Gastroesophageal sphincter (tissue), 4 donors: ENCODE results near the gene GAMT. TPM values are rescaled to one million over a fixed set of nuclear protein-coding genes. Genes with fewer than 3 reads are reported as not detected.

Source experiments
- ATAC-seq: fragments of 150-250 bp; one replicate; pipeline ENCODE4 v1.9.1; 2016; ENCODE audit warnings: mild to moderate bottlenecking, moderate library complexity
- H3K27ac ChIP-seq, 4 donors: fragments of 200-600 bp; sonication (generic) in 3 of 4; 1 replicate in 3 of 4; 2 replicates in 1 of 4; pipeline ENCODE4 v1.5.1; 2016 to 2019
- H3K27me3 ChIP-seq: fragments of 200-600 bp; sonication (generic); one replicate; pipeline ENCODE4 v1.5.1; 2019
- H3K36me3 ChIP-seq, 2 donors: fragments of 200-600 bp; sonication (generic); one replicate each; pipeline ENCODE4 v1.5.1; 2019; ENCODE audit warnings: control low read depth in 1 of 2
- H3K4me1 ChIP-seq, 3 donors: fragments of 200-600 bp; sonication (generic); 1 replicate in 2 of 3; 2 replicates in 1 of 3; pipeline ENCODE4 v1.5.1; 2016 to 2019; ENCODE audit warnings: control low read depth in 2 of 3
- H3K4me3 ChIP-seq, 2 donors: fragments of 200-600 bp; sonication (generic); one replicate each; pipeline ENCODE4 v1.5.1; 2019; ENCODE audit warnings: mild to moderate bottlenecking in 1 of 2, moderate library complexity in 1 of 2
- H3K9me3 ChIP-seq, 3 donors: fragments of 200-600 bp; sonication (generic); one replicate each; pipeline ENCODE4 v1.5.1; 2017 to 2019; ENCODE audit warnings: control low read depth in 2 of 3
- EP300 ChIP-seq: sonication (generic); formaldehyde crosslinking; IDR thresholded peaks from one replicate; pipeline ENCODE4 v1.6.1; 2017; ENCODE audit warnings: antibody characterized with exemption, mild to moderate bottlenecking
- POLR2A ChIP-seq, 2 donors: fragments of 450-650 bp; IDR thresholded peaks; one replicate each; pipeline ENCODE4 v1.6.1; 2017; ENCODE audit warnings: antibody characterized with exemption in 2 of 2, mild to moderate bottlenecking in 2 of 2, moderate library complexity in 1 of 2
- POLR2AphosphoS5 ChIP-seq: sonication (generic); formaldehyde crosslinking; IDR thresholded peaks from one replicate; pipeline ENCODE4 v1.6.1; 2017; ENCODE audit warnings: antibody characterized with exemption
- WGBS, 2 donors: methylation state at CpG; one replicate each; pipeline ENCODE4 v1.1.5; 2018; ENCODE audit warnings: low coverage in 1 of 2; 5-methylcytosine and 5-hydroxymethylcytosine counted together
- total RNA-seq, 4 donors: library from RNA; depleted of rRNA; stranded (reverse); fragments of >200 nt; gene quantifications; one replicate each; pipeline ENCODE4 v1.1.0, GENCODE V29; 2016
- TF ChIP-seq, protein P1 (sequence below), 4 experiments: fragments of 200-600 bp in 2 of 4; fragments of 450-650 bp in 2 of 4; sonication (generic) in 1 of 4; IDR thresholded peaks; one replicate each; pipeline ENCODE4 v1.5.1; 2017 to 2019; ENCODE audit warnings: antibody characterized with exemption in 4 of 4, mild to moderate bottlenecking in 2 of 4, moderate library complexity in 2 of 4

GAMT gene
- total RNA-seq, 4 donors from 2014 or later, result 10.4 to 14.7 (median 10.9) TPM

DNA sequence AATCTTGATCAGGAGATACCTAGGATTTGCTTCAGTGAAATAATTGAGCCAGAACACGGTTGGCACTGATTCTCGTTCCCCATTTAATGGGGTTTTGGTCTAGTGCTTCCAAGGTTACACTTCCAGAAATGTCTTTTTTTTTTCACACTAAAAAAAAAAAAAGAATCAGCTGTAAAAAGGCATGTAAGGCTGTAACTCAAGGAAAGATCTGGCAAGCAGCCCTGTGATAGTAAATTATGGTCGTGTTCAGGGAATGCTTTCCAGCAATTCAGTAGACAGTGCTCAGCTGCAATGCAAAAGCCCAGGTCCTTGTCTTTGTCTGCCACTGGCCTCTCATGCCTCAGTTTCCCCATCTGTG is 44.9 kb downstream of the GAMT start:
- peak overlapping the region in 3 of 4 donors; percentile 93 to 96 (median 95) for H3K27ac ChIP-seq
- 31 to 47% methylated on average over 3 of the region's 3 CpGs for WGBS, 2 donors
- no peak for TF ChIP-seq POLR2AphosphoS5
- TF ChIP-seq, protein P1, sequence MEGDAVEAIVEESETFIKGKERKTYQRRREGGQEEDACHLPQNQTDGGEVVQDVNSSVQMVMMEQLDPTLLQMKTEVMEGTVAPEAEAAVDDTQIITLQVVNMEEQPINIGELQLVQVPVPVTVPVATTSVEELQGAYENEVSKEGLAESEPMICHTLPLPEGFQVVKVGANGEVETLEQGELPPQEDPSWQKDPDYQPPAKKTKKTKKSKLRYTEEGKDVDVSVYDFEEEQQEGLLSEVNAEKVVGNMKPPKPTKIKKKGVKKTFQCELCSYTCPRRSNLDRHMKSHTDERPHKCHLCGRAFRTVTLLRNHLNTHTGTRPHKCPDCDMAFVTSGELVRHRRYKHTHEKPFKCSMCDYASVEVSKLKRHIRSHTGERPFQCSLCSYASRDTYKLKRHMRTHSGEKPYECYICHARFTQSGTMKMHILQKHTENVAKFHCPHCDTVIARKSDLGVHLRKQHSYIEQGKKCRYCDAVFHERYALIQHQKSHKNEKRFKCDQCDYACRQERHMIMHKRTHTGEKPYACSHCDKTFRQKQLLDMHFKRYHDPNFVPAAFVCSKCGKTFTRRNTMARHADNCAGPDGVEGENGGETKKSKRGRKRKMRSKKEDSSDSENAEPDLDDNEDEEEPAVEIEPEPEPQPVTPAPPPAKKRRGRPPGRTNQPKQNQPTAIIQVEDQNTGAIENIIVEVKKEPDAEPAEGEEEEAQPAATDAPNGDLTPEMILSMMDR (IDR thresholded peaks at IDR 0.05), result no peak
- no peak for TF ChIP-seq EP300
- H3K36me3 ChIP-seq, result peaks cover 0 to 42% of the 10 kb centered on the region in 2 donors
- no peak for ATAC-seq
- peaks cover 0 to 49% (median 29%) of the 10 kb centered on the region in 3 donors for H3K4me1 ChIP-seq
- H3K4me3 ChIP-seq, result peak overlapping the region in 1 of 2 donors; percentile 91
- no peaks in the 10 kb centered on the region for H3K27me3 ChIP-seq
- no peaks in the 10 kb centered on the region for H3K9me3 ChIP-seq

DNA sequence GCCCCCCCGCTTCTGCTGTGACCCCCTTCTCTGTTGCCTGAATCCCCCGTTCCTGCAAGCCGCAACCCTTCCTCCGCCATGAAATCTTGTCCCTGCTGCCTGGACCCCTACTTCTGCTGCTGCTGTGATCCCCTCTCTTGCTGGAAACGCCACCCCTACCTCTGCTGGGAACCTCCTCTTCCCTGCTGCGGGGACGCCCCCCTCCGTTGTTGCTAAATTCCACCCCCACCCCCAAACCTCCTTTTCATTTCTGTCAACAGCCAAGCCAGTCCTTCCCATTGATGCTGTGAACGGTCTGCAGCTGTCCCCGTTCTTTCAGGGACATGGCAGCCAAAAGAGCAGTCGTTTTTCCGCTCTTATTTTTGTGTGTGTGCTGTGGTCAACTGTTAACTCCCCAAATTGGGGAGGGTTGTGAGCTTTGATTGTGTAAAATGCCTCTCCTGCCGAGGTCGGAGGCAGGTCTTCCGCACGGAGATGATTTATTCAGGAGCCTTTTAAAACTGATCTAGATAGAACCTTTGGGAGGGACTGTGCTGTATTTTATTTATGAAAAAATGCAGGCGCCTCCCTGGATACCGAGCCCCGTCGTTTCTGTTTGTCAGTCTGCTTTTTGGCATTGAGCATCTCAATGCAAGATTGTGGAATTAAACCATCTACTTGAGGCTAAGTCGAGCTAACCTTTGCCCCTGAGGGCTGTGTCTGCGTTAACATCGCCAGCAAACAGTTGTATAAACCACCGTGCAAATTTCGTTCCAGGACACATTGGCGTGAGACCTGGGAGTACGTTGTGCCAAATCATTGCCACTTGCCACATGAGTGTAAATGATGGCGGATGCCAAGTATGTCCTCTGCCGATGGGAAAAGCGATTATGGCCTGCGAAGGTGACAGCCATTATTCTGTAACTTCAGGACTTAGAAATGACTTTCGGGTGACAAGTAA is 45.5 kb downstream of the GAMT start:
- Histone ChIP-seq H3K9me3 (no peaks in the 10 kb centered on the region), H3K4me1 (peaks cover 0 to 42% (median 23%) of the 10 kb centered on the region in 3 donors), H3K4me3 (peak overlapping the region; percentile 89 to 91), H3K27ac (peak overlapping the region; percentile 87 to 96 (median 94)), H3K27me3 (no peaks in the 10 kb centered on the region), H3K36me3 (peaks cover 0 to 41% of the 10 kb centered on the region in 2 donors)
- ATAC-seq, result no peak
- TF ChIP-seq, protein P1 (IDR thresholded peaks at IDR 0.05), result no peak
- peak; percentile 4 for TF ChIP-seq POLR2AphosphoS5
- 14 to 16% methylated on average over 24 to 25 of the region's 32 CpGs for WGBS, 2 donors

DNA sequence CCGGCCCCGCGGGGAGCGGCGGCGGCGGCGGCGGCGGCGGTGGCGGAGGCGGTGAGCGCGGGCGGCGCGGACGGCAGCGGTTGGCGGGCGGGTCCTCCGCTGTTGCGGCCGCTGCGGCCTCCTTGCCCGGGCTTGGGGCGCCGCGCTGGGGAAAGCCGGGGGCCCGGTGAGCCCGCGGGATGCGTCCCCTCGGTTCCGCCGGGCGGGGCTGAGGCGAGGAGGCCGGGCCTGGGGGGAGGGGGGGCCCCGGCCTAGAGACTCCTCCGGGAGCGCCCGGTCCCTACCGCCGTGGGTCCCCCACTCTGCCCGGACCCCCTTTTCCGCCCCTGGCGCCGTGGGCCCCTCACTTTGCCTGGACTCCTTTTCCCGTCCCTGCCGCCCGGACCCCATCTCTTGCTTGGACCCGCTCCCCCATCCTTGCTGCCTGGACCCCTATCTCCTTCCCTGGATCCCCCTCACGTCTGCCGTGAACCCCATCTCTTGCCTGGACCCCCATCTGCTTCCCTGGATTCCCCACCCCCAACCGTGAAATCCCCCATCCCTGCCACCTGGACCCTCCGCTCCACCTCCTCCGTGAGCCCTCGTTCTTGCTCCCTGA is 46.3 kb downstream of the GAMT start:
- Histone ChIP-seq H3K27ac (peak overlapping the region; percentile 87 to 96 (median 94)), H3K9me3 (no peaks in the 10 kb centered on the region), H3K36me3 (peaks cover 0 to 33% of the 10 kb centered on the region in 2 donors), H3K4me3 (peak overlapping the region; percentile 89 to 91), H3K4me1 (peaks cover 0 to 35% (median 16%) of the 10 kb centered on the region in 3 donors), H3K27me3 (no peaks in the 10 kb centered on the region)
- WGBS, 2 donors, result 0 to 1% methylated on average over 9 to 17 of the region's 61 CpGs
- ATAC-seq, result peak; percentile 71
- TF ChIP-seq POLR2AphosphoS5 (no peak), POLR2A (IDR thresholded peaks at IDR 0.05) (peak; percentile 1 to 44)

DNA sequence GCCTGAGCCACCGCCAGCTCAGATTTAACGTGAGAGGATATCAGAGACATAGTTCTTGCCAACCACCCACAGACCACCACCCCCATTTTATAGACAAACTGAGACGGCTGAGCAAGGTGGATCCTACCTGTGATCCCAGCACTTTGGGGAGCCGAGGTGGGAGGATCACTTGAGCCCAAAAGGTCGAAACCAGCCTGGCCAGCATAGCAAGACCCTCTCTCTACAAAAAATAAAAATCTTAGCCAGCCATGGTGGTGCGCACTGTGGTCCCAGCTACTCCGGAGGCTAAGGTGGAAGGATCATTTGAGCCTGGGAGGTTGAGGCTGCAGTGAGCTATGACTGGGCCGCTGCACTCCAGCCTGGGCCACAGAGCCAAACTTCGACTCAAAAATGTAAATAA is 48.2 kb downstream of the GAMT start:
- peak overlapping the region in 1 of 4 donors; percentile 95 for H3K27ac ChIP-seq
- no peak for ATAC-seq
- H3K4me1 ChIP-seq, result peaks cover 0 to 34% (median 16%) of the 10 kb centered on the region in 3 donors
- H3K36me3 ChIP-seq, result peaks cover 0 to 14% of the 10 kb centered on the region in 2 donors
- 80 to 90% methylated on average over 1 to 4 of the region's 9 CpGs for WGBS, 2 donors
- no peak overlapping the region for H3K4me3 ChIP-seq
- no peaks in the 10 kb centered on the region for H3K9me3 ChIP-seq
- H3K27me3 ChIP-seq, result no peaks in the 10 kb centered on the region
- TF ChIP-seq, protein P1 (IDR thresholded peaks at IDR 0.05), result no peak
- TF ChIP-seq POLR2AphosphoS5, result no peak
- no peak for TF ChIP-seq POLR2A (IDR thresholded peaks at IDR 0.05)
- no peak for TF ChIP-seq EP300

DNA sequence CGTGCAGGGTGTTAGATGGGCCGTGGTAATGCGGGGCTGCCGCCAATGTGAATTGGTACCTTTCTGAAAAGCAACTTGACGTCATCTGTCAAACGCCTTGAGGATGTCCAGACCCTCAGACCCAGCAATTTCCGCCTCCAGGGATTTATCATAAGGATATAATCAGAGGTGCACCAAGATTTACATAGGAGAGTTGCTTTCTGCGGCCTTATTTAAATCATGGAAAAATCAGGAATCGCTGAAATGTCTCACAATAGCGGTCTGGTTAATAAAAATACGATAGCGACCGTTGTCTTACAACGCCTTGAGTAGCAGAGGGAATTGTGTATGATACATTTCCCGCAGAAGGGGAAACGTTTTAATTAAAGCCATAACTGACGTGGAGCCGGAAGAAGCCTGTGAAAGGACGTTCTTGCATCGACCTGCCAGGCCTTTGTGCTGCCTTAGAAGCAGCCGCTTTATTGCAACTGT is 49.9 kb downstream of the GAMT start:
- Histone ChIP-seq H3K27me3 (no peaks in the 10 kb centered on the region), H3K27ac (no peak overlapping the region), H3K36me3 (no peaks in the 10 kb centered on the region), H3K4me3 (no peak overlapping the region), H3K9me3 (no peaks in the 10 kb centered on the region), H3K4me1 (peaks cover 0 to 25% (median 11%) of the 10 kb centered on the region in 3 donors)
- WGBS, 2 donors, result 61 to 84% methylated on average over 11 to 16 of the region's 21 CpGs
- no peak for TF ChIP-seq POLR2A (IDR thresholded peaks at IDR 0.05)
- no peak for TF ChIP-seq POLR2AphosphoS5
- no peak for TF ChIP-seq EP300
- TF ChIP-seq, protein P1 (IDR thresholded peaks at IDR 0.05), result no peak
- ATAC-seq, result no peak
